WI38 (cell line): ENCODE results near the gene HS1BP3.
A peak's percentile ranks its signal among the peaks of the same experiment; 100 is the strongest.

Experiments used
- H3K4me3 ChIP-seq: 2 replicates; pipeline ENCODE4 v1.5.1; 2011; ENCODE audit warnings: low read depth, mild to moderate bottlenecking, control low read depth, low read length
- TF ChIP-seq, protein P1 (sequence below): IDR thresholded peaks from 2 replicates; pipeline ENCODE4 v1.5.1; 2012; ENCODE audit warnings: low read depth, mild to moderate bottlenecking, control low read depth, low read length

Gene HS1BP3

DNA sequence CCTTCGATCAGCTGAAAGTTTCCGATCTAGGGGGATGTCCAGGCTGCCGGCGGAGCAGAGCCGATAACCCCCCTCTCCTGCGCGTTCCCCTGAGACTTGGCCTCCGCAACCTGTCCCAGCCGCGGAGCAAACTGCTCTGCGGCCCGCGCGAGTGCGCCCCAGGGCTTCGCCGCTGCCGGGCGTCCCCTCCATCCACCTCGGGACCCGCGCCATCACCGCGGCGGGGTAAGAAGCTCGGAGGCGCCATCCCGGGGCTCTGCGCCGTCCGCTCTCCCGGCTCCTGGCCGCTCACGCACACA is 15.1 kb upstream of the HS1BP3 start:
- peak overlapping the region; percentile 45 for H3K4me3 ChIP-seq
- TF ChIP-seq, protein P1, sequence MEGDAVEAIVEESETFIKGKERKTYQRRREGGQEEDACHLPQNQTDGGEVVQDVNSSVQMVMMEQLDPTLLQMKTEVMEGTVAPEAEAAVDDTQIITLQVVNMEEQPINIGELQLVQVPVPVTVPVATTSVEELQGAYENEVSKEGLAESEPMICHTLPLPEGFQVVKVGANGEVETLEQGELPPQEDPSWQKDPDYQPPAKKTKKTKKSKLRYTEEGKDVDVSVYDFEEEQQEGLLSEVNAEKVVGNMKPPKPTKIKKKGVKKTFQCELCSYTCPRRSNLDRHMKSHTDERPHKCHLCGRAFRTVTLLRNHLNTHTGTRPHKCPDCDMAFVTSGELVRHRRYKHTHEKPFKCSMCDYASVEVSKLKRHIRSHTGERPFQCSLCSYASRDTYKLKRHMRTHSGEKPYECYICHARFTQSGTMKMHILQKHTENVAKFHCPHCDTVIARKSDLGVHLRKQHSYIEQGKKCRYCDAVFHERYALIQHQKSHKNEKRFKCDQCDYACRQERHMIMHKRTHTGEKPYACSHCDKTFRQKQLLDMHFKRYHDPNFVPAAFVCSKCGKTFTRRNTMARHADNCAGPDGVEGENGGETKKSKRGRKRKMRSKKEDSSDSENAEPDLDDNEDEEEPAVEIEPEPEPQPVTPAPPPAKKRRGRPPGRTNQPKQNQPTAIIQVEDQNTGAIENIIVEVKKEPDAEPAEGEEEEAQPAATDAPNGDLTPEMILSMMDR, result no peak

DNA sequence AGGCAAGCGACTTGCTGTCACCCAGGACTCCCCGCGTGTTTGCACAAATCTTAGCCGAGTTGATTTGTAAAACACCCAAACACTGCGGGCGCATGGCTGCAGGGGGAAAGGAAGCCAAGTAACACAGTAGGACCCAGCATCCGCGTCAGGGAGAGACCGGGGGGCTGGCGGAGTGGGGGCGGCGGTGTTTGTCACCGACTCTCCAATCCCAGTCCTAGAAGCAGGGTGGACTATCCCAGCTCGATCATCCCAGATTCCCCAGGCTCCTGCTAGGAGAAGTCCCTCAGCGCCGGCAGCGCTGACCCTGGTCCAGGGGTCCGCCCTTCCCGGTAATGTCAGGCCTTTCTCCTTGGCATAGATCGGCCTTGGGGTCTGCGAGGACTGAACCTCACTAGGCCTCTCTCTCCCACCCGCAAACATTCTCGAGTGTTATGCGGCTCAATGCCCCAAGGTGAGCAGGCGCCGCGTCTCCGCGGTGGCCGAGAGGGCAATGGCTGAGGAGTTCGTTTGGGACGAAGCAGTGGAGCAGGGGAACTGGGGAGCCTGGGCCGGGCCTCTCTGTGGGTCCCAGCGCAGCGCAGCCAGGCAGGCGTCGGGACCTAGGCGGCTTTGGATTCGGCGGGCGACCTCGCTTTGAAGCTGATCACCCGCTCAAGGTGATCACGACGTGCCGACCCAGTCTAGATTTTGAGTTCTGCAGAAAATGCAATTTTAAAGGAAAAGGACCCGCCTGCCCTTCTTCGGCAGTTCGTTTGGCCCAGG is 14.5 kb upstream of the HS1BP3 start:
- H3K4me3 ChIP-seq, result no peak overlapping the region; the same call in 1 of the 2 replicates
- TF ChIP-seq, protein P1, result no peak

DNA sequence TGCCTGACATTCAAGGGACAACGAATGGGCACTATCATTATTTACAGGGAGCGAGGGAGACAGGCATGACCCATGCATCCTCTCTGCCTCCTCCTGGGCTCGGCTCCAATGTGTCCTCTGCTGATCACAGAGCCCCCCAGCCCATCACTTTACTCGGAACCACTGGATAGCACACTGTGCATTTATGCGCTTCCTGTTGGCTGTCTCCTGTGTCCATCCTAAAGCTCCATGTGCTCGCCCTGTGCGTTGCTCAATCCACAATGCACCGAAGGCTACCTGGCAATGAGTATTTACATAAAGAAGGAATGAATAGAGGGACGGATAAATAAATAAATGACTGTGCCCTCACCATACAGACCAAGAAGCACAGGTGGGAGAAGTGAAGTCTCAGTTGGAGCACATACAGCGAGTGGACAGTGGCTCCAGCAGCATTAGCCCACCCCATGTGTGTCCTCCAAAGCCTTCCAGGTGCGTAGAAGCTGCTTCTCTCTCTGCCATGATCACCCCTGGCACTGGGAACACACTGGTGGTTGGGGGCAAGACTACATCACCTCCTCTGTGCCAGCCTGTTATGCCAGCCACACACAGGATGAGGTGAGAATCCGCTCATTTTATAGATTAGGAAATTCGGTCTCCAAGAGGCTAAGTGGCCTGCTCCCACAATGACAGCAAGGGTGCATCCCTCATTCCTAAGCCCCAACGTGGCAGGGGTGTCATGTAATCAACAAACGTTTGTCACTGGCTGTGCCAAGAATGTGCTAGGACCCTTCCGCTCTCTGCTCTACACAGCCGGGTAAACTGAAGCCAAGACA is 13.7 kb upstream of the HS1BP3 start:
- H3K4me3 ChIP-seq, result no peak overlapping the region
- TF ChIP-seq, protein P1, result no peak

DNA sequence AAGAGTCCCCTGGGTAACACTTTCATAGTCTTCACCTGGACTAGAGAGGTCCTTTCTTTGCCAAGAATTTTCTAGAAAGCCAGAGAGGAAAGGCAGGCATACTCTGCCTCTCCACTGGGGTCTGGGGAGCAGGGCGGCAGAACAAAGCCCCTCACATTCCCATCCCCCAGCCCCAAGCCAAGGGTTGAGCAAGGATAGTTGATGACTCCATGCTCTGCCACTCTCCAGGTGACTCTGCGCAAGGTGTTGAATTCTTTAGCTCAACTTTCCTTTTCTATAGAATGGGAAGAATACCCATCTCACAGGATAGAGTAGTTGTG is 13.1 kb upstream of the HS1BP3 start:
- no peak overlapping the region for H3K4me3 ChIP-seq
- TF ChIP-seq, protein P1, result no peak

DNA sequence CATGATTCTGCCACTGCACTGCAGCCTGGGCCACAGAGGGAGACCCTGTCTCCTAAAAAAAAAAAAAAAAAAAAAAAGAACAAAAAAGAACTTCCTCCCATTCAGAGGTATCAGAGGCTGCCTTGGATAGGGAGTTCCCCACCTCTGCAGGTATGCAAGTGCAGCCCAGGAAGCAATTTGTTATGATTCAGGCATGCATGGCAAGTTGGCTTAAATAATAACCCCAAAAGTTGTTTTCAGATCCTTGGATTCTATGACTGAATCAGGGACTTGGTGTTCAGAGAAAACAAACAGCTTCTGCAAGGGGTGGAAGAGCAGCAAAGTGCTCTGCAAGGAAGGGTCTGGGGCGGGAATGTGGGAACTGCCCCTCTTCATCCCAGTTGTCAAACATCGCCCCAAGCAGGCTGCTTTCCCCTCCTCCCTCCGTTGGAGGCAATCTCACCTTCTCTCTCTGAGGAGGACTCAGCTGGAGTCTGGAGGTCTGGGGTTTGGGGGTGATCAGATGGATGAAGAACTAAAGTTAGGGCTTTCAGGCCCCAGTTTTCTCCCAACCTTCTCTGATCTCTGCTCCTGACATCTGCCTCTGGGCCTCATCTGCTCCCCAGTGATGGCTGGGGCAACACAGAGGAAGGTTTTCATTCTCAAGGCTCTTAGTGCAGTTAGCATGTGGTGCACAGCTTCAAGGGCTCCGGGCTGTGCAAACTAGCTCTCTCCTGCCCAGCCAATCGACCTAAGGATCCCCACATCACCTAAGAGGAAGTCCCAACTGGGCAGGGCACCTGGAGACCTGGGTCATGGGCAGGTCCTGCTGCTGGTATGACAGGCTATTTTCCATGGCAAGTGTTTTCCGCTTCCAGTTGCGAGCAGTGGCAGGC is 12.5 kb upstream of the HS1BP3 start:
- TF ChIP-seq, protein P1, result no peak
- no peak overlapping the region for H3K4me3 ChIP-seq

DNA sequence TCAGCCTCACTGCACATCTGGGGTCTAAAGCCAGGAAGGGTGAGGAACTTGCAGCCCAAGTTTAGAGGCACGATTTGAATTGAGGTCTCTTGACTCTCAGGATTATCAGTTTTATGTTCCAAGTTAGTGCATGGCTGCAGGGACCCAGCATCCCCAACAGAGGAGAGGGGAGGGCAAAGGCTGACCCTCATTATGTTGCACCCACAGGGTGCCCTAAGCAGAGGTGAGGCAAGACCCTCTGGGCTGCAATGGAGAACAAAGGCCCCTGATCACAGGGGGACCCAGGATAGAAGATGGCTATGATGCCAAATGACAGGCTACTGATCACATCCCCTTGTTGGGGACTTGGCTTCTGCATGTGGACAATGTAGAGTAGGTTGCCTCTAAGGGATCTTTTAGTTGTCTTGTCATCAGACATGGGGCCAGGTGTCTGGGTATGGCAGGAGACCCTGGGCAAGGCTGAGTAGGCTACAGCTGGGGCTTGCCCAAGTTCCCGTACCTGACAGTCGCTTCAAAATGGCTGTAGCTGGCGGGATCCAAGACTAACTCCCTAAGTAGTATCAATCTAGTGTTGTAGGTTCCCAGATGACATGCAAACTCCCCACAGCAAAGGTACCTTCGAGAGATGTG is 11.5 kb upstream of the HS1BP3 start:
- no peak overlapping the region for H3K4me3 ChIP-seq
- TF ChIP-seq, protein P1, result no peak
